Measurements from ENCODE around the gene SH2D3A. TPM values are rescaled to one million over a fixed set of nuclear protein-coding genes. Genes with fewer than 3 reads are reported as not detected.

The SH2D3A gene
- total RNA-seq, 1 experiment from 2014 or later, result 30.3 TPM

GRCh38 chr19:6753178-6754031, 13.8 kb downstream of the SH2D3A start (continued):
- TF ChIP-seq ZNF121 (CRISPR knock-in tag; IDR thresholded peaks at IDR 0.05) (no peak), ZBTB21 (CRISPR knock-in tag; IDR thresholded peaks at IDR 0.05; ENCODE audit: borderline replicate concordance) (no peak), FOXP4 (CRISPR knock-in tag; IDR thresholded peaks at IDR 0.05) (peak; percentile 50; the same call in 1 of the 2 replicates), JAZF1 (CRISPR knock-in tag; IDR thresholded peaks at IDR 0.05) (no peak), MAX (CRISPR knock-in tag; IDR thresholded peaks at IDR 0.05) (peak; percentile 98), ZNF423 (CRISPR knock-in tag; IDR thresholded peaks at IDR 0.05) (0 out of 2 replicates have a peak, but pooled peaks have one; percentile 61), EMX1 (CRISPR knock-in tag; IDR thresholded peaks at IDR 0.05) (no peak), TEAD4 (CRISPR knock-in tag; IDR thresholded peaks at IDR 0.05) (0 out of 2 replicates have a peak, but pooled peaks have one; percentile 28), OVOL2 (CRISPR knock-in tag; IDR thresholded peaks at IDR 0.05; ENCODE audit: borderline replicate concordance) (no peak), HMGXB4 (CRISPR knock-in tag; IDR thresholded peaks at IDR 0.05) (peak; percentile 65; the same call in 1 of the 2 replicates), SOX15 (CRISPR knock-in tag; IDR thresholded peaks at IDR 0.05) (no peak), ATF1 (CRISPR knock-in tag; IDR thresholded peaks at IDR 0.05) (no peak), ARID4B (CRISPR knock-in tag; IDR thresholded peaks at IDR 0.05; ENCODE audit: borderline replicate concordance) (0 out of 2 replicates have a peak, but pooled peaks have one; percentile 49), GABPB1 (CRISPR knock-in tag; IDR thresholded peaks at IDR 0.05) (peak; percentile 62; the same call in 1 of the 2 replicates), ATF6 (CRISPR knock-in tag; IDR thresholded peaks at IDR 0.05) (no peak), E2F1 (CRISPR knock-in tag; IDR thresholded peaks at IDR 0.05) (0 out of 2 replicates have a peak, but pooled peaks have one; percentile 45)
